Body of pancreas (tissue), 4 donors: ENCODE data around the gene PSMD5. TPM values are rescaled to one million over a fixed set of nuclear protein-coding genes. Genes with fewer than 3 reads are reported as not detected.

Source experiments
- ATAC-seq: fragments of 150-250 bp; one replicate; pipeline ENCODE4 v1.9.1; 2016
- DNase-seq, 4 donors: peaks; one replicate each; pipeline ENCODE4 v3.0.0-alpha.2; 2019
- H3K27ac ChIP-seq, 4 donors: fragments of 200-600 bp; sonication (generic); 1 replicate in 3 of 4; 2 replicates in 1 of 4; pipeline versions ENCODE4 v1.5.1 to v1.6.1; 2016 to 2019; ENCODE audit warnings: mild to moderate bottlenecking in 1 of 4, mixed read lengths in 1 of 4, moderate library complexity in 1 of 4
- H3K27me3 ChIP-seq, 2 donors: fragments of 200-600 bp; sonication (generic); one replicate each; pipeline ENCODE4 v1.6.0; 2016; ENCODE audit warnings: mild to moderate bottlenecking in 1 of 2
- H3K36me3 ChIP-seq, 2 donors: fragments of 200-600 bp; sonication (generic); replicated peaks in 1 of 2; 2 replicates each; pipeline ENCODE4 v1.5.1; 2016; ENCODE audit warnings: low read depth in 2 of 2; ENCODE audit not compliant: insufficient read depth in 1 of 2
- H3K4me1 ChIP-seq: fragments of 200-600 bp; sonication (generic); one replicate; pipeline ENCODE4 v1.6.0; 2016
- H3K4me3 ChIP-seq, 2 donors: fragments of 200-600 bp; sonication (generic); 1 replicate in 1 of 2; 2 replicates in 1 of 2; pipeline ENCODE4 v1.5.1; 2016 to 2019
- H3K9me3 ChIP-seq, 3 donors: fragments of 200-600 bp; sonication (generic); 1 replicate in 2 of 3; 2 replicates in 1 of 3; pipeline ENCODE4 v1.5.1; 2016
- POLR2A ChIP-seq, 3 donors: fragments of 450-650 bp; IDR thresholded peaks; one replicate each; pipeline ENCODE4 v1.6.1; 2016; ENCODE audit warnings: antibody characterized with exemption in 3 of 3, mild to moderate bottlenecking in 2 of 3
- WGBS, 2 donors: methylation state at CpG; one replicate each; pipeline ENCODE4 v1.1.5; 2017; 5-methylcytosine and 5-hydroxymethylcytosine counted together
- intact Hi-C: fragments of 100-400 bp; cut with DNase I; formaldehyde crosslinking; loops from one replicate; pipeline ENCODE4 v1.15.1; 2023
- total RNA-seq, 2 donors: library from RNA; depleted of rRNA; stranded (reverse); fragments of >200 nt; gene quantifications; one replicate each; pipeline ENCODE4 v1.1.0, GENCODE V29; 2016
- TF ChIP-seq, protein P1 (sequence below), 7 experiments: fragments of 450-650 bp in 4 of 7; fragments of 200-600 bp in 3 of 7; sonication (generic) in 3 of 7; IDR thresholded peaks; one replicate each; pipeline ENCODE4 v1.5.1; 2016 to 2019; ENCODE audit warnings: antibody characterized with exemption in 7 of 7

The PSMD5 gene
- total RNA-seq, 2 donors from 2014 or later, result 20.8 to 31.0 TPM

DNA sequence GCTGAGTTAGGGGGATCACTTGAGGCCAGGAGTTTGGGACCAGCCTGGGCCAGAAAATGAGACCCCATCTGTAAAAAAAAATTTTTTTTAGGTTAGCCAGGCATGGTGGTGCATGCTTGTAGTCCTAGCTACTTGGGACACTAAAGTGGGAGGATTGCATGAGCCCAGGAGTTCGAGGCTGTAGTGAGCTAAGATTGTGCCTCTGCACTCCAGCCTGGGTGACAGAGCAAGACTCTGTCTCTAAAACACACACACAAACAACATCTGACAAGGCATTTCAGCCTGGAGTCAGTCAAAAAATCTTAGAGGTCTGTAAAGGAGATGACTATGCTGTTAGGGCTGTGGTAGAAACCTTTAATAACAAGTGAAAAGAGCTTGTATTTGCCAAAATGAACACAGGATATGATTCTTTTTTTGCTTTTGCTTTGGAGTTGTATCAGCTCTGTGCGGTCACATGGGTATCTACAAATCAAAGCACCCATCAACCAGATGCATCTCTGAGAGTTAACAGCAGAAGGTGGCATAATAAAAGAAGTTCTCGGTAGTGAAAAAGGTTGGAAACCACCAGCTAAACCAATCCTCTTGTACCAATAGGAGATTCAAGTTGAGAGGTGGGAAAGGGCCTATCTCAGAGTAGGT, 3.6 kb upstream of the PSMD5 start:
- Histone ChIP-seq H3K36me3 (no peaks in the 10 kb centered on the region), H3K27me3 (no peaks in the 10 kb centered on the region), H3K4me3 (no peak overlapping the region), H3K9me3 (no peaks in the 10 kb centered on the region), H3K27ac (peak overlapping the region in 1 of 4 donors; percentile 3), H3K4me1 (peaks cover 51% of the 10 kb centered on the region)
- ATAC-seq, result no peak
- WGBS, 2 donors, result 78 to 94% methylated on average over 3 of the region's 3 CpGs
- TF ChIP-seq, protein P1, sequence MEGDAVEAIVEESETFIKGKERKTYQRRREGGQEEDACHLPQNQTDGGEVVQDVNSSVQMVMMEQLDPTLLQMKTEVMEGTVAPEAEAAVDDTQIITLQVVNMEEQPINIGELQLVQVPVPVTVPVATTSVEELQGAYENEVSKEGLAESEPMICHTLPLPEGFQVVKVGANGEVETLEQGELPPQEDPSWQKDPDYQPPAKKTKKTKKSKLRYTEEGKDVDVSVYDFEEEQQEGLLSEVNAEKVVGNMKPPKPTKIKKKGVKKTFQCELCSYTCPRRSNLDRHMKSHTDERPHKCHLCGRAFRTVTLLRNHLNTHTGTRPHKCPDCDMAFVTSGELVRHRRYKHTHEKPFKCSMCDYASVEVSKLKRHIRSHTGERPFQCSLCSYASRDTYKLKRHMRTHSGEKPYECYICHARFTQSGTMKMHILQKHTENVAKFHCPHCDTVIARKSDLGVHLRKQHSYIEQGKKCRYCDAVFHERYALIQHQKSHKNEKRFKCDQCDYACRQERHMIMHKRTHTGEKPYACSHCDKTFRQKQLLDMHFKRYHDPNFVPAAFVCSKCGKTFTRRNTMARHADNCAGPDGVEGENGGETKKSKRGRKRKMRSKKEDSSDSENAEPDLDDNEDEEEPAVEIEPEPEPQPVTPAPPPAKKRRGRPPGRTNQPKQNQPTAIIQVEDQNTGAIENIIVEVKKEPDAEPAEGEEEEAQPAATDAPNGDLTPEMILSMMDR (IDR thresholded peaks at IDR 0.05), result no peak
- no peak for TF ChIP-seq POLR2A (IDR thresholded peaks at IDR 0.05)
- intact Hi-C loops, result no loop called here
- no peak for DNase-seq

DNA sequence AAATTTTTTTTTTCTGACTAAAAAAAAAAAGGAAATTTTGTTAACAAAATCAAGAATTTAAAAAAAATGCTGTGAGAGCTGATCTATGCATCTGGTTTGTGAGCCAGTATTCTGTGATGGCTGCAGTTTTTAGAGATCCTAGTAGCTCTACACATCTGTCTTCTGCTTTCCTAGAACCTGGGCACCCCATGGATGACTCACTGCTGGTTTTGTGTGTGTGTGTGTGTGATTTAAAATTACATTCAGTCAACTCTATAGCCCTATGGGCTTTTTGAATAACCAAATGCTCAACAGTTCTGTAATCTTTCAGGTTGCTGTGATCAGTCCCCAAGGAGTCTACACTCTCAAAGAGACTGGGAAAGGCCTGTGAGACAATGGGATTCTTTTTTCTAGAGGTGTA, 2.5 kb upstream of the PSMD5 start:
- DNase-seq (no peak), ATAC-seq (no peak)
- no peaks in the 10 kb centered on the region for H3K36me3 ChIP-seq
- peaks cover 51% of the 10 kb centered on the region for H3K4me1 ChIP-seq
- H3K4me3 ChIP-seq, result no peak overlapping the region
- H3K27me3 ChIP-seq, result no peaks in the 10 kb centered on the region
- H3K9me3 ChIP-seq, result no peaks in the 10 kb centered on the region
- intact Hi-C loops, result no loop called here
- H3K27ac ChIP-seq, result no peak overlapping the region
- TF ChIP-seq, protein P1 (IDR thresholded peaks at IDR 0.05), result no peak
- TF ChIP-seq POLR2A (IDR thresholded peaks at IDR 0.05), result no peak

DNA sequence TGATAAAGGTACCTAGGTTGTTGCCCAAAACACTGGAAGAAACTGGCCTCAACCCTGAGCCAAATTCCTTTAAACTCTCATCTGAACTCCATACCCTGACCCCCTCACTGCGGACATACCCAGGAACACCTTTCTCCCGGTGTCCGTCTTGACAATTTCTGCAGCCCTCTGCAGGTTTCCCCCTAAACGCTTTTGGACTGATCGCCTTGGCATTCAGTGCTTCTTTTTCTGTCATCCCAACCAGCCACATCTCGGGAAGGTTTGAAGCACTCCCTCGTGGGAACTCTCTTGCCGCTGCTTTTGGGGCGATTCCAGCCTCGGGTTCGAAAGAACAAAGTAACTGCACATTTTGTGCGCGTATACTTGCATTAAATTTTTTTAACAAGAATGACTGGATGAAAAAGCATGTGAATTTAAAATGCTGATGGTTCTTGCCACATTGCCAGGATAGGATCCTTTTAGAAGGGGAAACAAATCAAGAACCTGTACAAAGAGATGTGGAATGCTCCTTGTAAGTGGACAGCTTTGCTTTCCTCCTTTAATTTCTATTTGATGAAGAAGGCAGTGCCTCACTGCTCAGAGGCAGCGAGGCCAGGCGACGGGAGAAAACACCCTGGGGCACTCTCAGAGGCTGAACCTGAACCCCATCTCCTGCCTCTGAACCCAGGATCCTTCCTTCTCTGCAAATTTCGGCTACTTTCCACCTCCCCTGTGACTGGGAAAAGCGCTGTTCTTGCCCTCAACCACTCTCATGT, 615 bp downstream of the PSMD5 start:
- peak; percentile 1 for ATAC-seq
- intact Hi-C loops, result no loop called here
- H3K9me3 ChIP-seq, result no peaks in the 10 kb centered on the region
- TF ChIP-seq, protein P1 (IDR thresholded peaks at IDR 0.05), result no peak
- no peak for TF ChIP-seq POLR2A (IDR thresholded peaks at IDR 0.05)
- H3K36me3 ChIP-seq, result no peaks in the 10 kb centered on the region
- H3K27ac ChIP-seq, result peak overlapping the region; percentile 92 to 95 (median 94)
- 33 to 35% methylated on average over 18 of the region's 18 CpGs for WGBS, 2 donors
- DNase-seq, result no peak
- peaks cover 43% of the 10 kb centered on the region for H3K4me1 ChIP-seq
- H3K27me3 ChIP-seq, result no peaks in the 10 kb centered on the region
- peak overlapping the region; percentile 55 to 84 for H3K4me3 ChIP-seq

DNA sequence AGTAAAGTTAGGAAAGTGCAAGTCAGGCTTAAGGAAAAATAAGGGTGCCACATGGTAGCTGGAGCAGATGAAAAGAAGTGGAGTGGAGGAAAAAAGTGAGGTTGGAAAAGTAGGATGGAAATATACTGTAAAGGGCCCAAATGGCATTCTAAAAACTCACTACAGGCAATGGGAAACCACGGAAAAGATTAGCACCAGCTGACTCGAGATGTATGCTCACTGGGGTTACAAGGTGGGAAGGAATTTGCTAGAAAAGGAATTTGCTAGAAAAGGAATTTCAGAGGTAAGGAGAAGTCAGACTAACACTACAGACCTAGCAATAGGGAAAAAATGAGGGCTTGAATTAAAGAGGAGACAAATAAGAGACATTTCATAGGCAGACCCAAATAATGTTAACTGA, 3.6 kb downstream of the PSMD5 start:
- Histone ChIP-seq H3K4me1 (peaks cover 15% of the 10 kb centered on the region), H3K27ac (no peak overlapping the region), H3K27me3 (no peaks in the 10 kb centered on the region), H3K4me3 (no peak overlapping the region), H3K9me3 (no peaks in the 10 kb centered on the region), H3K36me3 (no peaks in the 10 kb centered on the region)
- DNase-seq (no peak), ATAC-seq (no peak)
- intact Hi-C loops, result no loop called here
- WGBS, 2 donors, result 73 to 76% methylated on average over 2 of the region's 2 CpGs
- TF ChIP-seq, protein P1 (IDR thresholded peaks at IDR 0.05), result no peak
- TF ChIP-seq POLR2A (IDR thresholded peaks at IDR 0.05), result no peak
